GM20000 (cell line): ENCODE data around the gene FAM174A.

ENCODE experiments used
- DNase-seq: peaks from one replicate; pipeline ENCODE4 v3.0.0; 2012; ENCODE audit warnings: low spot score
- TF ChIP-seq, protein P1 (sequence below): IDR thresholded peaks from 2 replicates; pipeline ENCODE4 v1.5.1; 2012; ENCODE audit warnings: mild to moderate bottlenecking, control low read depth; ENCODE audit errors: extremely low read depth, missing control alignments

FAM174A gene

GRCh38 chr5:100551183-100551582 lies 16.0 kb downstream of the FAM174A start:
- TF ChIP-seq, protein P1, sequence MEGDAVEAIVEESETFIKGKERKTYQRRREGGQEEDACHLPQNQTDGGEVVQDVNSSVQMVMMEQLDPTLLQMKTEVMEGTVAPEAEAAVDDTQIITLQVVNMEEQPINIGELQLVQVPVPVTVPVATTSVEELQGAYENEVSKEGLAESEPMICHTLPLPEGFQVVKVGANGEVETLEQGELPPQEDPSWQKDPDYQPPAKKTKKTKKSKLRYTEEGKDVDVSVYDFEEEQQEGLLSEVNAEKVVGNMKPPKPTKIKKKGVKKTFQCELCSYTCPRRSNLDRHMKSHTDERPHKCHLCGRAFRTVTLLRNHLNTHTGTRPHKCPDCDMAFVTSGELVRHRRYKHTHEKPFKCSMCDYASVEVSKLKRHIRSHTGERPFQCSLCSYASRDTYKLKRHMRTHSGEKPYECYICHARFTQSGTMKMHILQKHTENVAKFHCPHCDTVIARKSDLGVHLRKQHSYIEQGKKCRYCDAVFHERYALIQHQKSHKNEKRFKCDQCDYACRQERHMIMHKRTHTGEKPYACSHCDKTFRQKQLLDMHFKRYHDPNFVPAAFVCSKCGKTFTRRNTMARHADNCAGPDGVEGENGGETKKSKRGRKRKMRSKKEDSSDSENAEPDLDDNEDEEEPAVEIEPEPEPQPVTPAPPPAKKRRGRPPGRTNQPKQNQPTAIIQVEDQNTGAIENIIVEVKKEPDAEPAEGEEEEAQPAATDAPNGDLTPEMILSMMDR: no peak
- no peak for DNase-seq

DNA sequence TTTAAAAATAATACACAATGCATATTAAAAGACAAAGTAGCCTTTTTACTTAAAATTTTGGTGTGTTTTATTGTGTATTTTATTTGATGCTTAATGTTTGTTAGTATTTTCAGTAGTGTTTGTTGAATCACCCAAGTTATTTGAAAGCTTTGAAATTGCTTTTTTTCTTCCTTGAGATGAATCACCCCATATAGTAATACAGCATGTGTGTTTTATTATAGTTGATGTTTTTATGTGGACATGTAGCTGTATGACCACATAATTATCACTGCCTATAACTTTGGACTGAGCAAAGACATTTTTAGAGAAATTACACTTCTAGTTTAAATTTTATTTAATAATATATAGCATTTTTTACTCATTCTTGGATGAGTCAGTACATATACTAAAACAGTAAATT lies 18.0 kb downstream of the FAM174A start:
- TF ChIP-seq, protein P1: no peak
- no peak for DNase-seq

DNA sequence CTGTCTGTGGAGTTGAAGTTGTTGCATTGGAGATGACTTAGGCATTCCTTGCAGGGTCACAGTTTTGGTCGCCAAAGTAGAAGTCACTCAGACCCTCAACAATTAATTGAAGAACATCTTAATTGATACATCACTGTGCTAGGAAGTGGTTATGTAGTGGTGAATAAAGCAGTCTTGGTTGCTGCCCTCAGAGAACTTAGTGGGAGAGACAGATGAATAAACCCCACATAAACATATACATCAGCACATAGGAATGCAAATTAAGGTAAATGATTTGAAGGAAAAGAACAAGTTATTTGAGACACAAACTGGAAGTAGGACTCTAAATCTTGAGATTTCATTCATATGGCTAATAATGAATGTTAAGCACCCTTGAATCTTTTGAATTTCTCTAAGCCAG lies 25.7 kb downstream of the FAM174A start:
- no peak for DNase-seq
- TF ChIP-seq, protein P1: no peak

DNA sequence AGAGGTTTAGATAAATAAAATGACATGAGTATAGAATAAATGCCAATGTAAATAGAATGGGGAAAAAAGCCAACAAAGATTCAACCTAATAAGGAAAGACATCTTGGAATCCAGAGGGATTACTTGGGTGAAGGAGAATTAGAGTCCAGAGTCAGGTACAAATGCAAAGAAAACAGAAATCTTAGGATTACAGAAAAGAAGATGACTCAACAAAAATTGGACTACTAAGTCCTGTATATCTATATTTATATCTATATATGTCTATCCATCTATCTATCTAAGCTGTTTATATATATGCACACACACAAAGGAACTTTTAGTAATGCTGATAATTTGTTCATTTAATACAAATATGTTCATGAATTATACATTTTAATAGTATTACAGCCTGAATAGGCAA lies 27.6 kb downstream of the FAM174A start:
- TF ChIP-seq, protein P1: no peak

GRCh38 chr5:100566382-100567141 lies 31.4 kb downstream of the FAM174A start:
- TF ChIP-seq, protein P1: no peak
- DNase-seq: no peak

More for the DNA sequence above, 27.6 kb downstream of the FAM174A start:
- DNase-seq: no peak

DNA sequence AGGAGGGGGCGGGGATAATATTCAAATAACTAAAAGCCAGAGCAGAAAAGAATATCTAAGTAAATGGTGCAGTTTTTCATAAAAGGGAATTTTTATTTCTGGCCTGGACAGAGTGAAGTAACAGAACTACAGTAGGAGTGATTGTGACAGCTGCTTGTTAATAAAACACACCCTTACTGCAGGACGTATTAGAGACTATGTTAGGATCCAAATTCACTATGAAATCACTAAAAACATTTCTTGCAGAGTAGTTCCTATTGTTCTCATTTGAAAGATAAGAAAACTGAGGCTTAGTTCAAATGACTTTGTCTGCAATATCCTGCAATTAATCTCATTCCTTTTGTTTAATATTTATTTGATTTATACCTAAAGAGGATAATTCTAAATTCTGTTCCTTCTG lies 39.5 kb downstream of the FAM174A start:
- DNase-seq: no peak
- TF ChIP-seq, protein P1: no peak

DNA sequence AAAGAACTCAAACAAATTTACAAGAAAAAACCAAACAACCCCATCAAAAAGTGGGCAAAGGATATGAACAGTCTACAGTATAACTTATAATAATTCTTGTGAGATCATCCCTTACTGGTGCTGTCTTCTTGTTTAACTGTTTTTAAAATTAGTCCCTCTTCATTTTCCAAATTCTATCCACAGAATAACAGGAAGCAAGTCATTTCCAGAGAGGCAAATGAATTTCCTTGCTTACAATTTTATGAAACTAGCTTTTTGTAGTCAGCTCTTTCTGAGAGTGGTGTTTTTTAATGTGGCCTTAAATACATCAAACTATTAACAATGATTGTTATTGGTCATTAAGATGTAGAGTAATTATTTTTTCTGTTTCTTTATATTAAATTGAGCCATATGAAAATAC lies 40.6 kb downstream of the FAM174A start:
- DNase-seq: no peak
- TF ChIP-seq, protein P1: no peak
